Testis (tissue), 3 donors: ENCODE data around the gene FAM53C. TPM values are rescaled to one million over a fixed set of nuclear protein-coding genes. Genes with fewer than 3 reads are reported as not detected.
A peak's percentile ranks its signal among the peaks of the same experiment; 100 is the strongest.

Experiments
- DNase-seq: peaks from one replicate; pipeline ENCODE4 v3.0.0-alpha.2; 2019
- H3K27ac ChIP-seq, 2 donors: fragments of 200-600 bp; sonication (generic); one replicate each; pipeline ENCODE4 v1.5.1; 2019
- H3K27me3 ChIP-seq: fragments of 200-600 bp; sonication (generic); one replicate; pipeline ENCODE4 v1.5.1; 2019
- H3K36me3 ChIP-seq: fragments of 200-600 bp; sonication (generic); one replicate; pipeline ENCODE4 v1.5.1; 2017; ENCODE audit warnings: low read depth; ENCODE audit errors: missing control alignments
- H3K4me1 ChIP-seq: fragments of 200-600 bp; sonication (generic); one replicate; pipeline ENCODE4 v1.5.1; 2019
- H3K4me3 ChIP-seq, 2 donors: fragments of 200-600 bp; sonication (generic); one replicate each; pipeline ENCODE4 v1.5.1; 2017 to 2019
- H3K9me3 ChIP-seq: fragments of 200-600 bp; sonication (generic); one replicate; pipeline ENCODE4 v1.5.1; 2017
- CTCF ChIP-seq, 3 experiments: fragments of 450-650 bp in 2 of 3; fragments of 200-600 bp in 1 of 3; sonication (generic) in 1 of 3; IDR thresholded peaks; one replicate each; pipeline ENCODE4 v1.5.1; 2016 to 2019; ENCODE audit warnings: antibody characterized with exemption in 3 of 3, mild to moderate bottlenecking in 2 of 3, moderate library complexity in 1 of 3
- POLR2A ChIP-seq: fragments of 450-650 bp; IDR thresholded peaks from one replicate; pipeline ENCODE4 v1.6.1; 2017; ENCODE audit warnings: antibody characterized with exemption, mild to moderate bottlenecking, moderate library complexity
- WGBS, 2 donors: methylation state at CpG; one replicate each; pipeline ENCODE4 v1.1.5; 2018; 5-methylcytosine and 5-hydroxymethylcytosine counted together
- intact Hi-C: fragments of 100-400 bp; cut with DNase I; formaldehyde crosslinking; loops from one replicate; pipeline ENCODE4 v1.15.1; 2023; ENCODE audit warnings: low total_unique reads
- polyA plus RNA-seq: library from polyadenylated mRNA; stranded (reverse); fragments of 350-450 nt; fragmentation: Illumina TruSeq; extraction: RNeasy Lipid Tissue Mini Kit (QIAGEN cat#74804); gene quantifications from one replicate; pipeline ENCODE4 v1.2.3, GENCODE V29; 2014; ENCODE audit warnings: low read depth, low replicate concordance; ENCODE audit not compliant: insufficient read depth
- total RNA-seq, 2 donors: library from RNA; depleted of rRNA; stranded (reverse); fragments of >200 nt; gene quantifications; one replicate each; pipeline ENCODE4 v1.2.3, GENCODE V29; 2016

FAM53C gene
- total and polyA plus RNA-seq, 3 donors from 2014 or later: 107 to 152 (median 125) TPM

- intact Hi-C loops: no loop called here
- no peaks in the 10 kb centered on the region for H3K9me3 ChIP-seq
- TF ChIP-seq POLR2A: no peak
- peak in 1 of 3 experiments; percentile 40 for TF ChIP-seq CTCF (IDR thresholded peaks at IDR 0.05)
- peak; percentile 69 for DNase-seq
- no peaks in the 10 kb centered on the region for H3K36me3 ChIP-seq
- H3K27me3 ChIP-seq: no peaks in the 10 kb centered on the region
- H3K4me3 ChIP-seq: peak overlapping the region; percentile 92 to 94
- H3K4me1 ChIP-seq: peaks cover 12% of the 10 kb centered on the region
- WGBS, 2 donors: 0 to 1% methylated on average over 8 to 36 of the region's 88 CpGs
- peak overlapping the region; percentile 96 to 97 for H3K27ac ChIP-seq
Measured at GRCh38 chr5:138352722-138353559, 14.9 kb downstream of the FAM53C start.

DNA sequence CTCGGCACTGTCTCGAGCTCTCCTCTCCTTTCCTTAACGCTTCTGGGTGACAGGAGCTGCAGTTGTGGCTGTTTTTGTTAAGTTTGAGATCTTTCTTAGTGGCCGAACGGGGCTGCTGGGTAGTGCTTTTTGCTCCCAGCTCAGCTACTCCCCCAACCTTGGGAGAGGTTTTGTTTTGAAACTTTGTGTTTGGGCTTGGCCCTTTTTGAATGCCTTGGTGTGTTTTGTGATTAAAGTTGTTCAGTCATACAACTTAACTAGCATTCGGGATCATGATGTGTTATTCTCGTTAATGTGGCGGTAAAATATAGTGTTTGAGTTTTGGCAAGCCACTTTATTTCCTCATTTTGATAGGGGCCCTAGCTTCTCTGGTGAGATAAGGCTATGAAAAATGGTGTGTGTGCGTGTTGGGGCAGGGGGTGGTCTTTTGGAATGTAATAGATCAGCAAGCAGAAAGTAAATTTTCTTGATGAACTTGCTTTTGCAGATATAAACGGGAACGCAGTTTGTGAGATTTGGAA, 15.6 kb downstream of the FAM53C start:
- Histone ChIP-seq H3K36me3 (no peaks in the 10 kb centered on the region), H3K27ac (peak overlapping the region; percentile 96 to 97), H3K4me3 (peak overlapping the region; percentile 92 to 94), H3K9me3 (no peaks in the 10 kb centered on the region), H3K27me3 (no peaks in the 10 kb centered on the region), H3K4me1 (peaks cover 12% of the 10 kb centered on the region)
- intact Hi-C loops: no loop called here
- no peak for DNase-seq
- 1% methylated on average over 11 of the region's 11 CpGs for WGBS, 2 donors
- TF ChIP-seq CTCF (IDR thresholded peaks at IDR 0.05) (no peak), POLR2A (no peak)

GRCh38 chr5:138354387-138354786, 16.3 kb downstream of the FAM53C start:
- TF ChIP-seq POLR2A: no peak
- TF ChIP-seq CTCF (IDR thresholded peaks at IDR 0.05): no peak
- Histone ChIP-seq H3K27me3 (no peaks in the 10 kb centered on the region), H3K9me3 (no peaks in the 10 kb centered on the region), H3K4me3 (no peak overlapping the region), H3K4me1 (peaks cover 12% of the 10 kb centered on the region), H3K36me3 (no peaks in the 10 kb centered on the region), H3K27ac (peak overlapping the region in 1 of 2 donors; percentile 97)
- no peak for DNase-seq
- 6 to 9% methylated on average over 5 of the region's 5 CpGs for WGBS, 2 donors
- intact Hi-C loops: no loop called here

- TF ChIP-seq POLR2A (no peak), CTCF (IDR thresholded peaks at IDR 0.05) (no peak)
- Histone ChIP-seq H3K4me1 (peaks cover 12% of the 10 kb centered on the region), H3K27ac (peak overlapping the region in 1 of 2 donors; percentile 97), H3K9me3 (no peaks in the 10 kb centered on the region), H3K36me3 (no peaks in the 10 kb centered on the region), H3K27me3 (no peaks in the 10 kb centered on the region), H3K4me3 (no peak overlapping the region)
- intact Hi-C loops: no loop called here
- WGBS, 2 donors: 15 to 17% methylated on average over 6 of the region's 6 CpGs
- peak; percentile 53 for DNase-seq
Measured at GRCh38 chr5:138354926-138355378, 16.9 kb downstream of the FAM53C start.
